HL-60 (cell line): ENCODE data around the gene CSNK1G3.

Source experiments
- DNase-seq, 2 experiments: peaks; one replicate each; pipeline ENCODE4 v3.0.0-alpha.2; 2010 to 2020; ENCODE audit warnings: low read depth in 1 of 2, low spot score in 1 of 2
- H3K27ac ChIP-seq: fragments of 250-450 bp; sonication (Bioruptor Pico); replicated peaks from 2 replicates; pipeline ENCODE4 v1.5.1; 2020; ENCODE audit warnings: mild to moderate bottlenecking, moderate library complexity
- H3K27me3 ChIP-seq: fragments of 250-450 bp; sonication (Bioruptor Pico); 2 replicates; pipeline ENCODE4 v1.5.1; 2021; ENCODE audit warnings: mild to moderate bottlenecking, moderate library complexity; ENCODE audit not compliant: insufficient read depth, poor library complexity, severe bottlenecking
- H3K4me3 ChIP-seq: replicated peaks from 2 replicates; pipeline ENCODE4 v1.5.1; 2011; ENCODE audit warnings: mild to moderate bottlenecking, control low read depth, low read length; ENCODE audit not compliant: insufficient read depth
- GABPA ChIP-seq: IDR thresholded peaks from 2 replicates; pipeline ENCODE4 v1.6.1; 2012; ENCODE audit warnings: low read depth
- POLR2AphosphoS5 ChIP-seq: IDR thresholded peaks from 2 replicates; pipeline ENCODE4 v1.6.1; 2012; ENCODE audit warnings: low read depth
- REST ChIP-seq: IDR thresholded peaks from 2 replicates; pipeline ENCODE4 v1.6.1; 2012; ENCODE audit warnings: low read depth; ENCODE audit not compliant: insufficient replicate concordance
- SPI1 ChIP-seq: IDR thresholded peaks from 2 replicates; pipeline ENCODE4 v1.6.1; 2012; ENCODE audit warnings: low read depth, mild to moderate bottlenecking, borderline replicate concordance
- TF ChIP-seq, protein P1 (sequence below): IDR thresholded peaks from one replicate; pipeline ENCODE4 v1.5.1; 2011; ENCODE audit warnings: low read length, control low read depth, inconsistent platforms; ENCODE audit not compliant: insufficient read depth

CSNK1G3 gene

GRCh38 chr5:123500471-123500870, 11.5 kb upstream of the CSNK1G3 start:
- no peaks in the 10 kb centered on the region for H3K27me3 ChIP-seq
- H3K27ac ChIP-seq, result no peak overlapping the region
- no peak overlapping the region for H3K4me3 ChIP-seq
- no peak for TF ChIP-seq REST
- no peak for TF ChIP-seq GABPA
- no peak for TF ChIP-seq POLR2AphosphoS5
- TF ChIP-seq SPI1, result no peak
- TF ChIP-seq, protein P1, sequence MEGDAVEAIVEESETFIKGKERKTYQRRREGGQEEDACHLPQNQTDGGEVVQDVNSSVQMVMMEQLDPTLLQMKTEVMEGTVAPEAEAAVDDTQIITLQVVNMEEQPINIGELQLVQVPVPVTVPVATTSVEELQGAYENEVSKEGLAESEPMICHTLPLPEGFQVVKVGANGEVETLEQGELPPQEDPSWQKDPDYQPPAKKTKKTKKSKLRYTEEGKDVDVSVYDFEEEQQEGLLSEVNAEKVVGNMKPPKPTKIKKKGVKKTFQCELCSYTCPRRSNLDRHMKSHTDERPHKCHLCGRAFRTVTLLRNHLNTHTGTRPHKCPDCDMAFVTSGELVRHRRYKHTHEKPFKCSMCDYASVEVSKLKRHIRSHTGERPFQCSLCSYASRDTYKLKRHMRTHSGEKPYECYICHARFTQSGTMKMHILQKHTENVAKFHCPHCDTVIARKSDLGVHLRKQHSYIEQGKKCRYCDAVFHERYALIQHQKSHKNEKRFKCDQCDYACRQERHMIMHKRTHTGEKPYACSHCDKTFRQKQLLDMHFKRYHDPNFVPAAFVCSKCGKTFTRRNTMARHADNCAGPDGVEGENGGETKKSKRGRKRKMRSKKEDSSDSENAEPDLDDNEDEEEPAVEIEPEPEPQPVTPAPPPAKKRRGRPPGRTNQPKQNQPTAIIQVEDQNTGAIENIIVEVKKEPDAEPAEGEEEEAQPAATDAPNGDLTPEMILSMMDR, result no peak
- DNase-seq, result no peak

DNA sequence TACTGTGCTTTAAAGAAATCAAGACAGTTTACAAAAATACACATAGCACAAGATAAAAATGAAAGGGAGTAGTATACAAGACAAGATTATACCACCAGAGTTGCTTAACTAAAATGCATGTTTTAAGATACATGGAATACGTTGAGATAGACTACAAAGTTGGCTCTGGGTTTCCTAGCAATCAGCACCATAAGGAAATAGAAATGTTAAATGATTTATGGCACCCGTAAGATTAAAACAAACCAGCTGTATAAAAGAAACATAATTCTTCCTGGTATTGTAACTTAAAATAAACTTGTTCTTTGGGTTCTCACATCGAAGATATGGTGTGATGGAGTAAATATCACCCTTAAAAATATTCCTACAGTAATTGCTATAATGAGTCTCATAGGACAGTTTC, 9.9 kb upstream of the CSNK1G3 start:
- no peak for DNase-seq
- TF ChIP-seq POLR2AphosphoS5 (no peak), SPI1 (no peak), GABPA (no peak), REST (no peak)
- TF ChIP-seq, protein P1, result no peak
- Histone ChIP-seq H3K27me3 (no peaks in the 10 kb centered on the region), H3K27ac (no peak overlapping the region), H3K4me3 (no peak overlapping the region)

- H3K4me3 ChIP-seq, result no peak overlapping the region
- no peak for TF ChIP-seq SPI1
- H3K27me3 ChIP-seq, result no peaks in the 10 kb centered on the region
- no peak overlapping the region for H3K27ac ChIP-seq
- no peak for DNase-seq
These were observed 8.7 kb upstream of the CSNK1G3 start for GRCh38 chr5:123503299-123503698.

DNA sequence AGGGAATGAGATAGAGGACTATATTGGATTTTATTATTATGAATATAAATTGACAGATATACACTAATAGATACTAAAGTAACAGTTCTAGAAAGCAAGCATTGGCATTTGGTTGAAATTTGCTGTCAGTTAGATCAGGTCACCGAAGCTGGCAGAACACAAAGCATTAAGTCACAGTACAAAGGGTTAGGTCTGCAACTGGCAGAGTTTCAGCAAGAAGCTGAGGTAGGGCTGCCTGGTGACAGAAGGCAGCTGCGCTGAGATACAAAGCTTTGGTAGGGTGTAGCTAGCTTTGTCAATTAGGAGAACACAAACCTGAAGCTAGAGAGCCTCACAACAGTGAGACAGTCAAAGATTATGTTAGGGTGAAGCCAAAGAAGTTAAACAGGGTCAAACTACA, 6.3 kb upstream of the CSNK1G3 start:
- H3K4me3 ChIP-seq, result no peak overlapping the region
- no peak overlapping the region for H3K27ac ChIP-seq
- no peaks in the 10 kb centered on the region for H3K27me3 ChIP-seq
- TF ChIP-seq, protein P1, result no peak
- TF ChIP-seq SPI1, result no peak
- no peak for TF ChIP-seq GABPA
- no peak for TF ChIP-seq REST
- TF ChIP-seq POLR2AphosphoS5, result no peak
- DNase-seq, result no peak
